ENCODE measurements around the gene ATP6V0D1.

Gene ATP6V0D1

GRCh38 chr16:67393111-67393787, 87.7 kb downstream of the ATP6V0D1 start, which contains the start of gene TPPP3:
TSS of gene TPPP3 (minus strand) at chr16:67393498. CDS start at chr16:67391111, 2,387 bp downstream.
- no peaks in the 10 kb centered on the region for H3K79me2 ChIP-seq (ENCODE audit: insufficient read depth, low read length)
- H3K9me3 ChIP-seq (ENCODE audit: low read length), result no peaks in the 10 kb centered on the region
- no peaks in the 10 kb centered on the region for H3K4me1 ChIP-seq (ENCODE audit: insufficient read depth, low read length, severe bottlenecking)
- H3K9ac ChIP-seq (ENCODE audit: low read length), result no peak within 1 kb of the TSS
- H3F3A ChIP-seq (ENCODE audit: insufficient read depth, low read length), result no peaks in the 10 kb centered on the region
- no peak within 1 kb of the TSS for H2AFZ ChIP-seq (ENCODE audit: low read length)
- H3K4me2 ChIP-seq (ENCODE audit: low read length), result no peak within 1 kb of the TSS
- H3K27ac ChIP-seq (ENCODE audit: low read depth, low read length, poor library complexity, severe bottlenecking), result no peak within 1 kb of the TSS
- no peak for TF ChIP-seq EZH2 (IDR thresholded peaks at IDR 0.05; ENCODE audit: borderline replicate concordance, low read length)
- TF ChIP-seq, protein P1, sequence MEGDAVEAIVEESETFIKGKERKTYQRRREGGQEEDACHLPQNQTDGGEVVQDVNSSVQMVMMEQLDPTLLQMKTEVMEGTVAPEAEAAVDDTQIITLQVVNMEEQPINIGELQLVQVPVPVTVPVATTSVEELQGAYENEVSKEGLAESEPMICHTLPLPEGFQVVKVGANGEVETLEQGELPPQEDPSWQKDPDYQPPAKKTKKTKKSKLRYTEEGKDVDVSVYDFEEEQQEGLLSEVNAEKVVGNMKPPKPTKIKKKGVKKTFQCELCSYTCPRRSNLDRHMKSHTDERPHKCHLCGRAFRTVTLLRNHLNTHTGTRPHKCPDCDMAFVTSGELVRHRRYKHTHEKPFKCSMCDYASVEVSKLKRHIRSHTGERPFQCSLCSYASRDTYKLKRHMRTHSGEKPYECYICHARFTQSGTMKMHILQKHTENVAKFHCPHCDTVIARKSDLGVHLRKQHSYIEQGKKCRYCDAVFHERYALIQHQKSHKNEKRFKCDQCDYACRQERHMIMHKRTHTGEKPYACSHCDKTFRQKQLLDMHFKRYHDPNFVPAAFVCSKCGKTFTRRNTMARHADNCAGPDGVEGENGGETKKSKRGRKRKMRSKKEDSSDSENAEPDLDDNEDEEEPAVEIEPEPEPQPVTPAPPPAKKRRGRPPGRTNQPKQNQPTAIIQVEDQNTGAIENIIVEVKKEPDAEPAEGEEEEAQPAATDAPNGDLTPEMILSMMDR (IDR thresholded peaks at IDR 0.05; ENCODE audit: low read length), result no peak
- no peaks in the 10 kb centered on the region for H4K20me1 ChIP-seq (ENCODE audit: insufficient read depth, low read length)
- no peak within 1 kb of the TSS for H3K4me3 ChIP-seq (ENCODE audit: low read depth, low read length, poor library complexity, severe bottlenecking)
- H3K36me3 ChIP-seq (ENCODE audit: insufficient read depth, low read length), result no peaks in the 10 kb centered on the region
- no peaks in the 10 kb centered on the region for H3K27me3 ChIP-seq (ENCODE audit: insufficient read depth, low read length)
- no peaks in the 10 kb centered on the region for H3K9me2 ChIP-seq (ENCODE audit: low read depth, low read length)

- H3K36me3 ChIP-seq (ENCODE audit: insufficient read depth, low read length), result no peaks in the 10 kb centered on the region
- no peak overlapping the region for H3K27ac ChIP-seq (ENCODE audit: low read depth, low read length, poor library complexity, severe bottlenecking)
- no peak overlapping the region for H3K4me2 ChIP-seq (ENCODE audit: low read length)
- no peak overlapping the region for H3K4me3 ChIP-seq (ENCODE audit: low read depth, low read length, poor library complexity, severe bottlenecking)
- no peaks in the 10 kb centered on the region for H3K4me1 ChIP-seq (ENCODE audit: insufficient read depth, low read length, severe bottlenecking)
- no peaks in the 10 kb centered on the region for H3K9me2 ChIP-seq (ENCODE audit: low read depth, low read length)
- no peaks in the 10 kb centered on the region for H4K20me1 ChIP-seq (ENCODE audit: insufficient read depth, low read length)
- H3F3A ChIP-seq (ENCODE audit: insufficient read depth, low read length), result no peaks in the 10 kb centered on the region
- H3K27me3 ChIP-seq (ENCODE audit: insufficient read depth, low read length), result no peaks in the 10 kb centered on the region
- no peak overlapping the region for H3K9ac ChIP-seq (ENCODE audit: low read length)
- no peak overlapping the region for H2AFZ ChIP-seq (ENCODE audit: low read length)
- TF ChIP-seq, protein P1 (IDR thresholded peaks at IDR 0.05; ENCODE audit: low read length), result no peak
- no peak for TF ChIP-seq EZH2 (IDR thresholded peaks at IDR 0.05; ENCODE audit: borderline replicate concordance, low read length)
- H3K79me2 ChIP-seq (ENCODE audit: insufficient read depth, low read length), result no peaks in the 10 kb centered on the region
- no peaks in the 10 kb centered on the region for H3K9me3 ChIP-seq (ENCODE audit: low read length)
These were observed 88.5 kb downstream of the ATP6V0D1 start for GRCh38 chr16:67392301-67393059.

GRCh38 chr16:67391424-67392300, 89.3 kb downstream of the ATP6V0D1 start:
- Histone ChIP-seq H3K4me3 (ENCODE audit: low read depth, low read length, poor library complexity, severe bottlenecking) (no peak overlapping the region), H3K36me3 (ENCODE audit: insufficient read depth, low read length) (no peaks in the 10 kb centered on the region), H3K27ac (ENCODE audit: low read depth, low read length, poor library complexity, severe bottlenecking) (no peak overlapping the region), H3K9me3 (ENCODE audit: low read length) (no peaks in the 10 kb centered on the region), H3K79me2 (ENCODE audit: insufficient read depth, low read length) (no peaks in the 10 kb centered on the region), H3K9me2 (ENCODE audit: low read depth, low read length) (no peaks in the 10 kb centered on the region), H3K9ac (ENCODE audit: low read length) (no peak overlapping the region), H3K27me3 (ENCODE audit: insufficient read depth, low read length) (no peaks in the 10 kb centered on the region), H3F3A (ENCODE audit: insufficient read depth, low read length) (no peaks in the 10 kb centered on the region), H3K4me2 (ENCODE audit: low read length) (no peak overlapping the region), H4K20me1 (ENCODE audit: insufficient read depth, low read length) (no peaks in the 10 kb centered on the region), H3K4me1 (ENCODE audit: insufficient read depth, low read length, severe bottlenecking) (no peaks in the 10 kb centered on the region), H2AFZ (ENCODE audit: low read length) (no peak overlapping the region)
- TF ChIP-seq, protein P1 (IDR thresholded peaks at IDR 0.05; ENCODE audit: low read length), result no peak
- no peak for TF ChIP-seq EZH2 (IDR thresholded peaks at IDR 0.05; ENCODE audit: borderline replicate concordance, low read length)
